Ishikawa (cell line): ENCODE measurements around the gene FSIP1.
A peak's percentile ranks its signal among the peaks of the same experiment; 100 is the strongest.

ENCODE experiments used
- CEBPB ChIP-seq: IDR thresholded peaks from 2 replicates; pipeline ENCODE4 v1.6.1; 2012
- CREB1 ChIP-seq: IDR thresholded peaks from 2 replicates; pipeline ENCODE4 v1.6.1; 2012; ENCODE audit warnings: low read depth
- EGR1 ChIP-seq: IDR thresholded peaks from 2 replicates; pipeline ENCODE4 v1.6.1; 2012
- EP300 ChIP-seq: IDR thresholded peaks from 2 replicates; pipeline ENCODE4 v1.6.1; 2012; ENCODE audit warnings: borderline replicate concordance
- FOXM1 ChIP-seq: IDR thresholded peaks from 2 replicates; pipeline ENCODE4 v1.6.1; 2012; ENCODE audit warnings: low read depth, borderline replicate concordance
- NFIC ChIP-seq: IDR thresholded peaks from 2 replicates; pipeline ENCODE4 v1.6.1; 2012
- RAD21 ChIP-seq: IDR thresholded peaks from 2 replicates; pipeline ENCODE4 v1.6.1; 2012; ENCODE audit warnings: low read depth
- TAF1 ChIP-seq: IDR thresholded peaks from 2 replicates; pipeline ENCODE4 v1.6.1; 2012; ENCODE audit warnings: low read depth, mild to moderate bottlenecking
- TCF12 ChIP-seq: IDR thresholded peaks from 2 replicates; pipeline ENCODE4 v1.6.1; 2012; ENCODE audit warnings: low read depth
- TEAD4 ChIP-seq: IDR thresholded peaks from 2 replicates; pipeline ENCODE4 v1.6.1; 2012
- YY1 ChIP-seq: IDR thresholded peaks from 2 replicates; pipeline ENCODE4 v1.6.1; 2012; ENCODE audit warnings: low read depth
- ZBTB7A ChIP-seq: IDR thresholded peaks from 2 replicates; pipeline ENCODE4 v1.6.1; 2012; ENCODE audit warnings: low read depth
- TF ChIP-seq, protein P1 (sequence below): IDR thresholded peaks from 2 replicates; pipeline ENCODE4 v1.6.1; 2012
- TF ChIP-seq, protein P2 (sequence below): IDR thresholded peaks from 2 replicates; pipeline ENCODE4 v1.6.1; 2012; ENCODE audit warnings: low read depth, mild to moderate bottlenecking
- TF ChIP-seq, protein P3 (sequence below): IDR thresholded peaks from 2 replicates; pipeline ENCODE4 v1.6.1; 2012

FSIP1 gene

DNA sequence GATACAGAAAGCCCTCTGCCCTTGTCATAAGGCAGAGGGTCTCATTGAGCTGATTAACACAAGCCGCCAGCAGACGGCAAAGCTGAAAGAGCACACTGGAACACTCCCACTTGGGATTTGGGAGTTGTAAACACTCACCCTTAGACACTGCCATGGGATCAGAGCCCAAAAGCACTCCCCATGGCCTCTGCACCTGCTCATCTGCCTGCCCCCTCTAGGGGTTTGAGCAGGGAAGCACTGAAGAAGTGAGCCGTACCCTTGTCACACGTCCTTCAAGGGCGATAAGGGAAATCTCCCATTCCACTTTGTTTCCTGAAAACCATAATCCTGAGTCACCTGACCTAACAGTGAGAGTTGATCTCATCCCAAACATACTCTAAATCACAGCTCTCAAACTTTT, 14.7 kb downstream of the FSIP1 start:
- TF ChIP-seq CEBPB (no peak), CREB1 (no peak), TCF12 (no peak), TAF1 (no peak), RAD21 (no peak), YY1 (no peak), EP300 (no peak), TEAD4 (no peak), NFIC (no peak), ZBTB7A (no peak), EGR1 (no peak), FOXM1 (no peak)
- TF ChIP-seq, protein P1, sequence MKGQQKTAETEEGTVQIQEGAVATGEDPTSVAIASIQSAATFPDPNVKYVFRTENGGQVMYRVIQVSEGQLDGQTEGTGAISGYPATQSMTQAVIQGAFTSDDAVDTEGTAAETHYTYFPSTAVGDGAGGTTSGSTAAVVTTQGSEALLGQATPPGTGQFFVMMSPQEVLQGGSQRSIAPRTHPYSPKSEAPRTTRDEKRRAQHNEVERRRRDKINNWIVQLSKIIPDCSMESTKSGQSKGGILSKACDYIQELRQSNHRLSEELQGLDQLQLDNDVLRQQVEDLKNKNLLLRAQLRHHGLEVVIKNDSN, result no peak
- TF ChIP-seq, protein P2, sequence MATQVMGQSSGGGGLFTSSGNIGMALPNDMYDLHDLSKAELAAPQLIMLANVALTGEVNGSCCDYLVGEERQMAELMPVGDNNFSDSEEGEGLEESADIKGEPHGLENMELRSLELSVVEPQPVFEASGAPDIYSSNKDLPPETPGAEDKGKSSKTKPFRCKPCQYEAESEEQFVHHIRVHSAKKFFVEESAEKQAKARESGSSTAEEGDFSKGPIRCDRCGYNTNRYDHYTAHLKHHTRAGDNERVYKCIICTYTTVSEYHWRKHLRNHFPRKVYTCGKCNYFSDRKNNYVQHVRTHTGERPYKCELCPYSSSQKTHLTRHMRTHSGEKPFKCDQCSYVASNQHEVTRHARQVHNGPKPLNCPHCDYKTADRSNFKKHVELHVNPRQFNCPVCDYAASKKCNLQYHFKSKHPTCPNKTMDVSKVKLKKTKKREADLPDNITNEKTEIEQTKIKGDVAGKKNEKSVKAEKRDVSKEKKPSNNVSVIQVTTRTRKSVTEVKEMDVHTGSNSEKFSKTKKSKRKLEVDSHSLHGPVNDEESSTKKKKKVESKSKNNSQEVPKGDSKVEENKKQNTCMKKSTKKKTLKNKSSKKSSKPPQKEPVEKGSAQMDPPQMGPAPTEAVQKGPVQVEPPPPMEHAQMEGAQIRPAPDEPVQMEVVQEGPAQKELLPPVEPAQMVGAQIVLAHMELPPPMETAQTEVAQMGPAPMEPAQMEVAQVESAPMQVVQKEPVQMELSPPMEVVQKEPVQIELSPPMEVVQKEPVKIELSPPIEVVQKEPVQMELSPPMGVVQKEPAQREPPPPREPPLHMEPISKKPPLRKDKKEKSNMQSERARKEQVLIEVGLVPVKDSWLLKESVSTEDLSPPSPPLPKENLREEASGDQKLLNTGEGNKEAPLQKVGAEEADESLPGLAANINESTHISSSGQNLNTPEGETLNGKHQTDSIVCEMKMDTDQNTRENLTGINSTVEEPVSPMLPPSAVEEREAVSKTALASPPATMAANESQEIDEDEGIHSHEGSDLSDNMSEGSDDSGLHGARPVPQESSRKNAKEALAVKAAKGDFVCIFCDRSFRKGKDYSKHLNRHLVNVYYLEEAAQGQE, result no peak
- TF ChIP-seq, protein P3, sequence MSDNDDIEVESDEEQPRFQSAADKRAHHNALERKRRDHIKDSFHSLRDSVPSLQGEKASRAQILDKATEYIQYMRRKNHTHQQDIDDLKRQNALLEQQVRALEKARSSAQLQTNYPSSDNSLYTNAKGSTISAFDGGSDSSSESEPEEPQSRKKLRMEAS, result no peak

DNA sequence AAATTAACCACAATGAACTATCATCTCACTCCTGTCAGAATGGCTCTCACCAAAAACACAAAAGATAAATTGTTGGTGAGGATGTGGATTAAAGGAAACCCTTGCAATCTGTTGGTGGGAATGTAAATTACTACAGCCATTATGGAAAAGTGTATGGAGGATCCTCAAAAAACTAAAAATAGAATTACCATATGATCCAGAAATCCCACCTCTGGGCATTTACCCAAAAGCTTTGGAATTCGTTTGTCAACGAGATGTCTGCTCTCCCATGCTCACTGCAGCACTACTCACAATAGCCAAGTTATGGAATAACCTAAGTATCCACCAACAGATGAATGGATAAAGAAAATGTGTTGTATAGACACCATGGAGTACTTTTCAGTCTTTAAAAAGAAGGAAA, 21.6 kb downstream of the FSIP1 start:
- TF ChIP-seq TEAD4, result no peak

DNA sequence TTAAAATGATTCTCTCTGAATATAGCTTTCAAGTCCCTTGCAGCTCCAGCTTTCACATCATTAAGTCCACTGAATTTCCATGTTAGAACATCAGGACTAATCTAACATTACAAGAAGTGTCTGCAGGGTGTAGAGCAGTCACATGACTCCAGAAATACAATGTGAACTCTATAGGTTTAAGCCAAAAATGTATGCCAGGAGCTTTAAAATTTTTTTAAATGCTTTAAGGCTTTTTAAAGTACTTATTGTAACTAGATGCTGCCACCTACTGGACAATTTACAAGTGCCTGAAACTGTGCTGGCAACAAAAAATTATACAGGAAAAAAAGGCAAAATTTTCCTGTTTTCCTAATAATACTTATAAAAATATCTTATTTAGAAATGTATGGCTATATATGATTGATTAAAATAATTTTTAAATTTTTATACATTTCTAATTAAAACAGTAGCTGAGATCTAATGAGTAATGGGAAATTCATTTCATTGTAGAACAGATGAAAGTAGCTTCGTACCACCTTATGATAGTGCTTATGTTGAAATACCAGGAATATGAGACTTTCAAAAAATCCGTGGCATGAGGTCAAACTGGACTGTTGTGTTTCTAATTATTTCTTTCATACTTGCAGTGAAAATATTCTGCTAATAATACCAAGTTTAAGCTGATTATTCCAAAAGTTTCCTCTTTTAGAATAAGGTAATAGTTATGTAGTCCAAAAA, 25.7 kb downstream of the FSIP1 start:
- TF ChIP-seq TCF12 (no peak), FOXM1 (no peak), RAD21 (peak; percentile 76), YY1 (no peak)
- TF ChIP-seq, protein P1, result peak; percentile 46

DNA sequence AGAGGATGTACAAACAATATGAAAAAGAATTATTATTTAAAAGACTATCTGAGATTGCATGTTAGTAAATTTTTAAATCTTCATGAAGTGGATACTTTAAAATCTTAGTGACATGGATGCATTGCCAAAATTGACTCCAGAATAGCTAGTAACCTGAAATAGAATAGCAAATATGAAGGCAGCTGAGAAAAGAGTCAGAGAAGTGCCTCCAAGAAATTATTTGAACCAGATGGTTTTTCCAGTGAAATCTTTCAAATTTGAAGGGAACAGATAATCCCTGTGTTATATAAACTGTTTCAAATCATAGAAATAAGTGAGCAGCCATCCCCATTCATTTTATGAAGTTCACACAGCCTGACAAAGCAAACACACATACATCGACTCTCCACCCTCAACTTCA, 29.6 kb downstream of the FSIP1 start:
- TF ChIP-seq CEBPB, result no peak
- TF ChIP-seq YY1, result no peak

DNA sequence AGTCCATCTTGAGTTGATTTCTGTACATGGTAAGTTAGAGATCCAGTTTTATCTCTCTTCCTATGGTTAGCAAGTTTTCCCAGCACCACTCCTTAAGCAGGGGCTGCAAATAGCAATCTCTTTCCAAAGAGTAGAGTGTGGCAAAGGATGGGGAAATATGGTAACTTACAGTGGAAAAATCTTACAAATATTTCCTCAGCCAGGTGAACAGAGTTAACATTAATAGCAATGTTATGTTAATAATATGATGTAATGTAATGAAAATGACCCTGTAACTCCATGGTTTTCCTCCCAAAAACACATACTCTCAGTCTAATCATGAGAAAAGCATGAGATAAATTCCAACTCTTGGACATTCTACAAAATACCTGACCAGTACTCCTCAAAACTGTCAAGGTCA, 30.4 kb downstream of the FSIP1 start:
- TF ChIP-seq RAD21 (no peak), TCF12 (no peak), EGR1 (no peak), CEBPB (no peak), TEAD4 (no peak), YY1 (no peak), TAF1 (no peak), ZBTB7A (no peak), EP300 (no peak)
- TF ChIP-seq, protein P1, result no peak
- TF ChIP-seq, protein P3, result no peak

DNA sequence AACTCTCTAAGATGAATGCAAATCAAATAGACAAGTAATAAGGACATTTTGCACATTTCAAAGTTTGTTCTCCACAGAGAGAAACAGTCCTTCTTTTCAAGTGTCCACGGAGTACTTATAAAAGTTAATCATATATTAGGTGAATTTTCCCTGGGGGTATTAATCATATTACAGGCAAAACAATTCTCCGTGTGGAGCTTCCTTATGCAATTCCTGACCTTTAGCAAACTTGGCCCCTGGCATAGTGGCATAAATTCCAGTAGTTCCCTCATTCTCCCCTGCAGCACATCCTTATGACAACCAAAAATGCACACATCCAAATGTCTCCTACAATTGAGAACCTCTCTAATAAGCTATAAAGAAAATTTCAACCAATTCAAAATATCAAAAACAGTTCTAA, 34.4 kb downstream of the FSIP1 start:
- TF ChIP-seq, protein P3, result no peak
- TF ChIP-seq FOXM1 (no peak), ZBTB7A (no peak), TEAD4 (no peak), CREB1 (no peak), CEBPB (no peak), TAF1 (no peak), RAD21 (no peak), EP300 (no peak)
- TF ChIP-seq, protein P1, result no peak
- TF ChIP-seq, protein P2, result no peak
